Measurements from ENCODE around the gene P2RX4.
"Not testable (repeated sequence)": the region's sequence is repeated elsewhere in the genome, so short reads cannot be mapped to it uniquely, and the experiment has no call there.

P2RX4 gene

GRCh38 chr12:121223292-121224285, 13.7 kb downstream of the P2RX4 start:
- no peak for DNase-seq

GRCh38 chr12:121224591-121224990, 14.7 kb downstream of the P2RX4 start:
- no peak for DNase-seq

GRCh38 chr12:121226399-121226798, 16.5 kb downstream of the P2RX4 start:
- no peak for DNase-seq

- DNase-seq, result not testable (repeated sequence)
Measured at GRCh38 chr12:121226871-121227270, 16.9 kb downstream of the P2RX4 start.

- DNase-seq, result no peak
Measured at GRCh38 chr12:121227294-121227693, 17.4 kb downstream of the P2RX4 start.

GRCh38 chr12:121228919-121229665, 19.2 kb downstream of the P2RX4 start:
- DNase-seq, result no peak

GRCh38 chr12:121229826-121230537, 20.1 kb downstream of the P2RX4 start:
- peak; percentile 2 for DNase-seq

GRCh38 chr12:121230538-121230907, 20.6 kb downstream of the P2RX4 start:
- DNase-seq, result no peak

GRCh38 chr12:121232163-121232562, 22.2 kb downstream of the P2RX4 start:
- DNase-seq, result no peak

GRCh38 chr12:121232977-121233627, 23.2 kb downstream of the P2RX4 start:
- DNase-seq, result no peak

- no peak for DNase-seq
Measured at GRCh38 chr12:121233628-121234020, 23.7 kb downstream of the P2RX4 start.

GRCh38 chr12:121236776-121237175, 26.8 kb downstream of the P2RX4 start:
- DNase-seq, result no peak

GRCh38 chr12:121237415-121237814, 27.5 kb downstream of the P2RX4 start:
- DNase-seq, result no peak

GRCh38 chr12:121238086-121238485, 28.2 kb downstream of the P2RX4 start:
- DNase-seq, result no peak

GRCh38 chr12:121238604-121239350, 28.8 kb downstream of the P2RX4 start:
- no peak for DNase-seq

- no peak for DNase-seq
Measured at GRCh38 chr12:121239351-121240061, 29.6 kb downstream of the P2RX4 start.

- DNase-seq, result no peak
Measured at GRCh38 chr12:121240062-121240420, 30.1 kb downstream of the P2RX4 start.

- DNase-seq, result no peak
Measured at GRCh38 chr12:121240484-121241101, 30.7 kb downstream of the P2RX4 start.

- DNase-seq, result no peak
Measured at GRCh38 chr12:121241156-121241970, 31.4 kb downstream of the P2RX4 start.

- no peak for DNase-seq
Measured at GRCh38 chr12:121245031-121245430, 35.1 kb downstream of the P2RX4 start.
